Breast epithelium (tissue), 3 donors: ENCODE results near the gene GKN1.

ENCODE experiments used
- CTCF ChIP-seq, 3 donors: fragments of 450-650 bp; IDR thresholded peaks; one replicate each; pipeline ENCODE4 v1.5.1; 2016 to 2017; ENCODE audit warnings: antibody characterized with exemption in 3 of 3, mild to moderate bottlenecking in 3 of 3, moderate library complexity in 3 of 3
- POLR2A ChIP-seq: fragments of 450-650 bp; IDR thresholded peaks from one replicate; pipeline ENCODE4 v1.6.1; 2016; ENCODE audit warnings: antibody characterized with exemption, mild to moderate bottlenecking, moderate library complexity
- POLR2AphosphoS5 ChIP-seq, 3 donors: sonication (generic); formaldehyde crosslinking; IDR thresholded peaks; one replicate each; pipeline ENCODE4 v1.6.1; 2017; ENCODE audit warnings: antibody characterized with exemption in 3 of 3

GRCh38 chr2:68936889-68937288, 37.5 kb upstream of the GKN1 start:
- TF ChIP-seq CTCF (IDR thresholded peaks at IDR 0.05) (no peak), POLR2A (no peak), POLR2AphosphoS5 (IDR thresholded peaks at IDR 0.05) (no peak)
